H1 (cell line): Measurements from ENCODE around the gene PDE4D.

Experiments
- CEBPB ChIP-seq: IDR thresholded peaks from 2 replicates; pipeline ENCODE4 v1.6.1; 2012; ENCODE audit warnings: low read depth, low read length
- CTCF ChIP-seq, 3 experiments: IDR thresholded peaks; 1 replicate in 2 of 3; 2 replicates in 1 of 3; pipeline versions ENCODE4 v1.5.1 to v1.6.1; 2011; ENCODE audit warnings: low read length in 3 of 3, mild to moderate bottlenecking in 3 of 3, inconsistent platforms in 2 of 3, low read depth in 1 of 3, moderate library complexity in 1 of 3; ENCODE audit not compliant: insufficient read depth in 1 of 3; ENCODE audit errors: control extremely low read depth in 1 of 3
- EGR1 ChIP-seq: IDR thresholded peaks from 2 replicates; pipeline ENCODE4 v1.6.1; 2011; ENCODE audit warnings: low read depth, low read length, borderline replicate concordance
- MAFK ChIP-seq: IDR thresholded peaks from 2 replicates; pipeline ENCODE4 v1.6.1; 2012; ENCODE audit warnings: low read depth, mild to moderate bottlenecking, improper control_type of control experiment, low read length
- PHF8 ChIP-seq: fragments of 200-600 bp; sonication (generic); conservative IDR thresholded peaks from 2 replicates; pipeline ENCODE4 v1.7.1; 2012; ENCODE audit warnings: low read depth, mild to moderate bottlenecking, inconsistent platforms, low read length, moderate library complexity
- POLR2AphosphoS5 ChIP-seq: IDR thresholded peaks from 2 replicates; pipeline ENCODE4 v1.6.1; 2011; ENCODE audit warnings: low read depth, low read length
- RFX5 ChIP-seq: IDR thresholded peaks from 2 replicates; pipeline ENCODE4 v1.6.1; 2011; ENCODE audit warnings: low read depth, low read length, improper control_type of control experiment, borderline replicate concordance
- SP1 ChIP-seq: IDR thresholded peaks from 2 replicates; pipeline ENCODE4 v1.6.1; 2011; ENCODE audit warnings: low read depth, low read length
- SRF ChIP-seq: IDR thresholded peaks from 2 replicates; pipeline ENCODE4 v1.6.1; 2011; ENCODE audit warnings: mild to moderate bottlenecking, low read depth, low read length, moderate library complexity
- USF2 ChIP-seq: IDR thresholded peaks from 2 replicates; pipeline ENCODE4 v1.6.1; 2011; ENCODE audit warnings: low read length, improper control_type of control experiment
- YY1 ChIP-seq: IDR thresholded peaks from 2 replicates; pipeline ENCODE4 v1.6.1; 2011; ENCODE audit warnings: low read depth, mild to moderate bottlenecking, low read length

- TF ChIP-seq SRF = no peak
- no peak for TF ChIP-seq CTCF (IDR thresholded peaks at IDR 0.05; ENCODE audit: control extremely low read depth in 1 of 3, insufficient read depth in 1 of 3, low read depth in 1 of 3, low read length in 3 of 3)
- TF ChIP-seq USF2 = no peak
- TF ChIP-seq SP1 = no peak
- TF ChIP-seq YY1 = no peak
- TF ChIP-seq RFX5 = no peak
- TF ChIP-seq MAFK = no peak
- no peak for TF ChIP-seq CEBPB
- no peak for TF ChIP-seq EGR1
- no peak for TF ChIP-seq POLR2AphosphoS5
- TF ChIP-seq PHF8 = no peak
Measured at GRCh38 chr5:59437176-59437575, 456.4 kb downstream of the PDE4D start.
